AG09309 (cell line): ENCODE measurements around the gene PNPLA7.
"Not testable (repeated sequence)": the region's sequence is repeated elsewhere in the genome, so short reads cannot be mapped to it uniquely, and the experiment has no call there.

ENCODE experiments used
- DNase-seq: peaks from one replicate; pipeline ENCODE4 v3.0.0-alpha.2; 2010; ENCODE audit warnings: low read depth
- H3K4me3 ChIP-seq: 2 replicates; pipeline ENCODE4 v1.5.1; 2011; ENCODE audit warnings: mild to moderate bottlenecking, low read depth, low read length, moderate library complexity; ENCODE audit not compliant: control insufficient read depth
- CTCF ChIP-seq: IDR thresholded peaks from 2 replicates; pipeline ENCODE4 v1.5.1; 2011; ENCODE audit warnings: mild to moderate bottlenecking, low read depth, low read length, inconsistent platforms; ENCODE audit not compliant: insufficient read depth, control insufficient read depth; ENCODE audit errors: missing control alignments

PNPLA7 gene

GRCh38 chr9:137551264-137552021 is 1.2 kb upstream of the PNPLA7 start, which contains the start of gene MRPL41:
TSS of gene MRPL41 (plus strand) at chr9:137551879. CDS start at chr9:137552082, 203 bp downstream.
- H3K4me3 ChIP-seq: peak within 1 kb of the TSS; percentile 85
- peak; percentile 51 for TF ChIP-seq CTCF
- no peak for DNase-seq

DNA sequence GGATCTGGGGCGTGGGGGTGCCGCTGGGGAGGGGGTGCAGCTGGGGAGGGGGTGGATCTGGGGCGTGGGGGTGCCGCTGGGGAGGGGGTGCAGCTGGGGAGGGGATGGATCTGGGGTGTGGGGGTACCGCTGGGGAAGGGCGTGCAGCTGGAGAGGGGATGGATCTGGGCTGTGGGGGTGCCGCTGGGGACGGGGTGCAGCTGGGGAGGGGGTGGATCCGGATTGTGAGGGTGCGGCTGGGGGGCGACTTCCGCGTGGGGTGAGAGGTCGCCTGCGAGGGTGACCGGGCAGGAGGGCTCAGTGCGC is 709 bp upstream of the PNPLA7 start:
- DNase-seq: not testable (repeated sequence)
- H3K4me3 ChIP-seq: peak overlapping the region; percentile 57

GRCh38 chr9:137547687-137548543 is 2.3 kb downstream of the PNPLA7 start:
- DNase-seq: no peak
- no peak overlapping the region for H3K4me3 ChIP-seq
- no peak for TF ChIP-seq CTCF

DNA sequence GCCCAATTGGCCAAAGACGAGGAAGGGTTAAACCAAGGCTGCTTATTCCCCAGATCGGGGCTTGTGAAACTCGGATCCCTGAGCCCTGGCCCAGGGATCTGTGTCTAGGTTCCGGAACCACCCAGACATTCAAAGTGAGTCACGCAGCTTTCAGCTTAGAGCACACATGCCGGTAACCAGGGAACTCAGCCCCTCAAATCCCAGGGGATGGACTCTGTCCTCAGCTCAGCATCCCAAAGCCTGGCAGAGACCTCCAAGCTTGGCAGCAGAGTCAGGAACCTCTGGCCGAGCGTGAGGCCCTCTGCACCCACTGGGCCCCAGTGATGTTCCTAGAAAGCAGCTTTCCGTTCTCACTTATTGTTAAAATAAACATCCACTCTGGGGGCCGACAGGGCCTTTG is 5.1 kb downstream of the PNPLA7 start:
- no peak overlapping the region for H3K4me3 ChIP-seq
- DNase-seq: no peak
- TF ChIP-seq CTCF: no peak

DNA sequence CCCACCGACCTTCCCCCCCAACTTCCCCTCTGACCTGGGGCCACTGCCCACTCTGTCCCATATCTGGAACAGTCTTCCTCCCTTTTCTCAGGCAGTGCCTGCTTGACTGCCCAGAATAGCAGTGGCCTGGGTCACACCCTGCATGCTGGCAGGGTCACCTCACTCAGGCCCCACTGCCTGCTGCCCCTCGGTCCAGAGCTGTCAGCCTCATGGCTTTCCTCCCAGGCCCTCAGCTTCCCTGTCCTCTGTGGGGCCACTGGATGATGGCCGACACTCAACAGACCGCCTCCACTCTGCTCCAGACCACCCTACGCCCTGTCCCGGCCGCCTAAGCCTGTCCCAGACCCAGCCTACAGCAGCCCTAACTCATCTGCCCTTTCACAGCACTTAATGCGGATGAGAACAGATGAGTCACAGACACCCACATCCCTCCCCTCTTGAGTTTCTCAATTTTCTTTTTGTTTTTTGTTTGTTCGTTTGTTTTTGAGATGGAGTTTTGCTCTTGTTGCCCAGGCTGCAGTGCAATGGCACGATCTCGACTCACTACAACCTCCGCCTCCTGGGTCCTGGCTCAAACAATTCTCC is 5.9 kb downstream of the PNPLA7 start:
- no peak for TF ChIP-seq CTCF
- DNase-seq: no peak
- H3K4me3 ChIP-seq: no peak overlapping the region

GRCh38 chr9:137543237-137543963 is 6.8 kb downstream of the PNPLA7 start:
- H3K4me3 ChIP-seq: no peak overlapping the region
- no peak for TF ChIP-seq CTCF
- no peak for DNase-seq
